Measurements from ENCODE around the gene NFILZ.

Gene NFILZ

GRCh38 chr19:8673276-8673891, 43.0 kb downstream of the NFILZ start:
- H3K27me3 ChIP-seq (replicated peaks; ENCODE audit: control insufficient read depth, insufficient read depth, low read length): peaks cover 15% of the 10 kb centered on the region
- DNase-seq (ENCODE audit: low read depth): no peak
- peaks cover 4% of the 10 kb centered on the region for H3K9me3 ChIP-seq (ENCODE audit: control insufficient read depth, low read length)
- no peaks in the 10 kb centered on the region for H3K36me3 ChIP-seq (ENCODE audit: control insufficient read depth, insufficient read depth, low read length, severe bottlenecking)
- no peaks in the 10 kb centered on the region for H3K4me1 ChIP-seq (ENCODE audit: control insufficient read depth, insufficient read depth, low read length)
- no peak overlapping the region for H3K9ac ChIP-seq (ENCODE audit: low read length)
- H3K4me3 ChIP-seq (ENCODE audit: low read length): no peak overlapping the region

- Histone ChIP-seq H3K4me1 (ENCODE audit: control insufficient read depth, insufficient read depth, low read length) (no peaks in the 10 kb centered on the region), H3K4me3 (ENCODE audit: low read length) (no peak overlapping the region), H3K27me3 (replicated peaks; ENCODE audit: control insufficient read depth, insufficient read depth, low read length) (peaks cover 5% of the 10 kb centered on the region), H3K9me3 (ENCODE audit: control insufficient read depth, low read length) (no peaks in the 10 kb centered on the region), H3K9ac (ENCODE audit: low read length) (no peak overlapping the region), H3K36me3 (ENCODE audit: control insufficient read depth, insufficient read depth, low read length, severe bottlenecking) (no peaks in the 10 kb centered on the region)
- no peak for DNase-seq (ENCODE audit: low read depth)
Observed at GRCh38 chr19:8675066-8675465, 44.6 kb downstream of the NFILZ start.

GRCh38 chr19:8678244-8678807, 47.9 kb downstream of the NFILZ start:
- H3K9ac ChIP-seq (ENCODE audit: low read length): no peak overlapping the region
- peaks cover 12% of the 10 kb centered on the region for H3K9me3 ChIP-seq (ENCODE audit: control insufficient read depth, low read length)

More at GRCh38 chr19:8678244-8678807, 47.9 kb downstream of the NFILZ start:
- no peaks in the 10 kb centered on the region for H3K27me3 ChIP-seq (replicated peaks; ENCODE audit: control insufficient read depth, insufficient read depth, low read length)
- no peaks in the 10 kb centered on the region for H3K36me3 ChIP-seq (ENCODE audit: control insufficient read depth, insufficient read depth, low read length, severe bottlenecking)
- H3K4me3 ChIP-seq (ENCODE audit: low read length): no peak overlapping the region
- no peak for DNase-seq (ENCODE audit: low read depth)
- no peaks in the 10 kb centered on the region for H3K4me1 ChIP-seq (ENCODE audit: control insufficient read depth, insufficient read depth, low read length)

Measured in adipocyte (in vitro differentiated cells).